Measurements from ENCODE around the gene TCHHL1.
"Not testable (repeated sequence)": the region's sequence is repeated elsewhere in the genome, so short reads cannot be mapped to it uniquely, and the experiment has no call there.

Gene TCHHL1

GRCh38 chr1:152084853-152085252 is 4.0 kb downstream of the TCHHL1 start:
- DNase-seq = no peak

- DNase-seq = not testable (repeated sequence)
Observed at GRCh38 chr1:152081026-152081425, 7.8 kb downstream of the TCHHL1 start.

- DNase-seq = not testable (repeated sequence)
Observed at GRCh38 chr1:152080494-152080893, 8.4 kb downstream of the TCHHL1 start.

DNA sequence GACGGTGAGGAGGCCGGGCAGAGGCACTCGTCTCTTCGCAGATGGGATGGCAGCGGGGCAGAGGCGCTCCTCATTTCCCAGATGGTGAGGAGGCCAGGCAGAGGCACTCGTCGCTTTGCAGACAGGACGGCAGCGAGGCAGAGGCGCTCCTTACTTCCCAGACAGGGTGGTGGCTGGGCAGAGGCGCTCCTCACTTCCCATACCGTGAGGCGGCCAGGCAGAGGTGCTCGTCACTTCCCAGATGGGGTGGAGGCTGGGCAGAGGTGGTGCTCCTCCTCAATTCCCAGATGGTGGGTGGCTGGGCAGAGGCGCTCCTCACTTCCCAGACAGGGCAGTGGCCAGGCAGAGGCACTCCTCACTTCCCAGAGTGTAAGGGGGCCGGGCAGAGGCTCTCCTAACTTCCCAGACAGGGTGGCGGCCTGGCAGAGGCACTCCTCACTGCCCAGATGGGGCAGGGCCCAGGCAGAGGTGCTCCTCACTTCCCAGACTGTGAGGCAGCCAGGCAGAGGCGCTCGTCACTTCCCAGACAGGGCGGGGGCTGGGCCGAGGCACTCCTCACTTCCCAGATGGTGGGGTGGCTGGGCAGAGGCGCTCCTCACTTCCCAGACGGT is 9.9 kb downstream of the TCHHL1 start:
- DNase-seq = no peak

GRCh38 chr1:152072311-152072710 is 16.6 kb downstream of the TCHHL1 start:
- no peak for DNase-seq

GRCh38 chr1:152071123-152071522 is 17.7 kb downstream of the TCHHL1 start:
- no peak for DNase-seq

DNA sequence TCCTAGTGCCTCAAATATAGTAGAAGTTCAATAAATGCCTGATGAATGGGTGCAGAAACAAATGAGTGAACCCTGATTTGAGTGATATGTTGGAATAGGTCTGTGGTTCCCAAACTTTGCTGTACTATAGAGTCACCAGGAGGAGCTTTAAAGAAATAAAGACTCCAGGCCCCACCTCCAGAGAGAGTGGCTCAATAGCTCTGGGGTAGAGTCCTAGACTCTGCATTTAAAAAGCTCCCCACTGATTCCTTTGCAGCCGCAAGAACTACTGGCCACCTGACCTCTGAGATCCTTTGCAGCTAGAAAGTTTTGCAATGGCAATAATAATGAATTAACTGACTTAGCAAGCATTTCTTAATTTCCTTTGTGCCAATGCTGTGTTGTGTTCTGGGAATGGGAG is 20.9 kb downstream of the TCHHL1 start:
- DNase-seq = no peak

- no peak for DNase-seq
Observed at GRCh38 chr1:152067150-152067549, 21.7 kb downstream of the TCHHL1 start.

DNA sequence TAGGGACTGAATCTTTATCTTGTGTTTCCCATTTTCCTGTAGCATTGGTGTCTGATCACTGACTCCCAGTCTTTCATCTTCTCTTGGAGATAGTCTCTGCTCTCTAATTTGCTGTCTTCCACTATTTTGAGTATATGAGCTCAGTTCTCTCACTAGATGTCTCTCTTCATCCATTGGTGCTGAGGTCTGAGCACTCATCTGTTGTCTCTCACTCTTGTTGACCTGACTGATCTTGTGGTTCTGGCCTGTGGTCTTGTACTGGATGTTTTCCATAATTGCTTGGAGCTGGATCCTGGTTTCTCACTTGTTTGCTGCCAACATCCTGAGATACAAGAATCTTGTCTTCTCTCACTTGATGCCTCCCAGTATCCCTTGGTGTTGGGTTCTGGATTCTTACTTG is 26.9 kb downstream of the TCHHL1 start:
- no peak for DNase-seq

DNA sequence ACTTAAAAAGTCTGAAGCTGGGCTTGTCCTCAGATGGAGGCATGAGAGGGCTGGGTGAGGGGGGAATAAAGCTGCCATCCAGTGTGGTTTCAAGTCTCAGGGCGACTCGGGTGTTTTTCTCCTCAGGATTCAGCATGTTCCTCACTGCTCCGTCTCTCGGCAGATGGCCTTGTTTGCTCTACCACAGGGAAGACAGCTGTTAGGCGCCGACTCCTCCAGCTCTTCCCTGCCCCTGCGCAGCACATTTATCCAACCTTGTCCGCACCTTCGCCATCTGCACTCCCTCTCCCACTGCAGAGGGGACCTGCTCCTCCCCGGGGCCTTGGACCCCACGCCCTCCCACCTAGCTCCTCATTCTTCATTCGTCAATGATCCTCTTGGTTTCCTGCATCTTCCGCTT is 35.5 kb downstream of the TCHHL1 start:
- no peak for DNase-seq

GRCh38 chr1:152052606-152053005 is 36.3 kb downstream of the TCHHL1 start:
- DNase-seq = peak; percentile 14

- DNase-seq = no peak
Observed at GRCh38 chr1:152050886-152051675, 37.8 kb downstream of the TCHHL1 start.

GRCh38 chr1:152049291-152050083 is 39.4 kb downstream of the TCHHL1 start:
- DNase-seq = no peak

- no peak for DNase-seq
Observed at GRCh38 chr1:152048416-152049009, 40.4 kb downstream of the TCHHL1 start.

- no peak for DNase-seq
Observed at GRCh38 chr1:152047730-152048415, 41.0 kb downstream of the TCHHL1 start.

DNA sequence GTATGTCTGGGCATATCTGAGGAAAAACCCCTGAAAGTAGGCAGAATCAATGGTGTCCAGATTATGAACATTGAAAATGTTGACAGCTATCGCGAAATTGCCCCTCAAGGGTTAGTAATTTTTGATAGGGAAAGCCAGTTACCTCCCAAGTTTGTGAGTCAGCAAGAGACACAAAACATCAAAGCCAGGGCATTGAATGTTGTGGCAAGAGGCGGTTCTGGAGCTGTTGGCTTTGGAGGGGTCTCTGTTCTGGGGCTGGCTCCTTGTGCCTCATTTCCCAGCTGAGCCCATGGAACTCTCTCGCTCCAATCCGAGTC is 41.5 kb downstream of the TCHHL1 start:
- DNase-seq = no peak

GRCh38 chr1:152044386-152044785 is 44.5 kb downstream of the TCHHL1 start:
- DNase-seq = no peak

- DNase-seq = no peak
Observed at GRCh38 chr1:152043870-152044269, 45.0 kb downstream of the TCHHL1 start.

GRCh38 chr1:152042030-152042429 is 46.8 kb downstream of the TCHHL1 start:
- DNase-seq = no peak

DNA sequence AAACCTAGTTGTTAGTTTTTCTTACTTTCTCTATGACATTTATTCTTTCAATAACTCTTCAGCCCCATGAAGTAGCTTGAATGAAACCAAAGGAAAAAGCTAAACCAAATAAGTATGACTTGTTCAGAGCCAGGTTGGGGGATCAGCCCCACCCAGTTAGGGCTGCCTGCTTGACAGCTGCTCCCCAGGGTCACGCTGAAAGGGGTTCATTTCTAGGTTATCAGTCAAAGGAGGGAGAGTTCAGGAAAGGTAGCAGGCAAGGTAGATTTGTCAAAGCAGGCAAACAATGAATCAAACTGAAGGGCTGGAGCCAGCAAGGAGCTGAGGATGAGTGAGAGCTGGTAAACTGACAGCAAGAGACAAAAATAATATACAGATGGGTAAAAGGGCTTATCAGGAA is 49.0 kb downstream of the TCHHL1 start:
- DNase-seq = no peak

DNA sequence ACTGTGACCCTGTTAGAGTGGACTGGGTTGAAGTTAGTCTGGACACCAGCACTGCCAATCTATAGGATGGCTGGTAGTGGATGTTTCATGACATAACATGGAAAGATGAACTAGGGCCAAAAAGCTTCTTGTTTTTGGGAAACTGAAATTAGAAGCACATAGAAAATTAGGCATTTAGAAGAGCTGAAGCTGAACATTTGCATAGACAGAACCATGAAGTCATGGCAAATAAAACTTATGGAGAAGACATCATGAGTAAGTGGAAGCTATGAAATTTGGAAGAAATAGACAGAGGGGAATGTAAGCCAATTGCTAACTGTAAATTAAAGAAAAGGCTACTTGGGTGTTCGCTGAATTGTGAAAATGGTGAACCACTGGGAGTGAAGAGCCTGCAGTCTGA is 49.4 kb downstream of the TCHHL1 start:
- DNase-seq = no peak

DNA sequence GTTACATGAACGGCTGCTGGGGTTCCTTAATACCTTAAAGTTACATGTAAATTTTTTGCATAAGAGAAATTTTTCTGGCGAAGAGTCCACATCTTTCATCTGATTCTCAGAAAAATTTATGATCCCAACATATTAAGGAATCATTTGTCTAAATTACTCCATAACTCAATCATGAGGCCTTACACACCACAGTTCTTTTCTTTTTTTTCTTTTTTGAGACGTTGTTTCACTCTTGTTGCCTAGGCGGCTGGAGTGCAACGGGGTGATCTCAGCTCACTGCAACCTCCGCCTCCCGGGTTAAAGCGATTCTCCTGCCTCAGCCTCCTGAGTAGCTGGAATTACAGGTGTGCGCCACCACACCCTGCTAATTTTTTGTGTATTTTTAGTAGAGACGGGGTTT is 50.0 kb downstream of the TCHHL1 start:
- no peak for DNase-seq

Measured in NCI-H2029 treated with DMSO at 0.1 percent for 48 hours (cell line).